Fibroblast of the aortic adventitia (primary cell): Measurements from ENCODE around the gene MYO9B. TPM values are rescaled to one million over a fixed set of nuclear protein-coding genes. Genes with fewer than 3 reads are reported as not detected.

ENCODE experiments used
- DNase-seq: peaks from one replicate; pipeline ENCODE4 v3.0.0-alpha.2; 2010; ENCODE audit warnings: low read depth
- H3K4me3 ChIP-seq: 2 replicates; pipeline ENCODE4 v1.5.1; 2011; ENCODE audit warnings: low read depth, mild to moderate bottlenecking, control low read depth, low read length, moderate library complexity
- CTCF ChIP-seq: IDR thresholded peaks from 2 replicates; pipeline ENCODE4 v1.5.1; 2011; ENCODE audit warnings: mild to moderate bottlenecking, low read length, control low read depth, inconsistent platforms; ENCODE audit not compliant: insufficient read depth
- total RNA-seq: library from RNA; depleted of rRNA; stranded (reverse); fragments of >200 nt; gene quantifications from 2 replicates; pipeline ENCODE4 v1.2.3, GENCODE V29; 2012; ENCODE audit warnings: low replicate concordance

MYO9B gene
- total RNA-seq, 1 donor: 103 TPM

GRCh38 chr19:17124025-17124424 is 48.4 kb downstream of the MYO9B start:
- no peak overlapping the region for H3K4me3 ChIP-seq
- TF ChIP-seq CTCF: no peak
- no peak for DNase-seq

- no peak overlapping the region for H3K4me3 ChIP-seq
- DNase-seq: peak; percentile 56
- TF ChIP-seq CTCF: no peak
Observed at GRCh38 chr19:17125062-17125727, 49.6 kb downstream of the MYO9B start.

GRCh38 chr19:17125728-17126677 is 50.4 kb downstream of the MYO9B start:
- H3K4me3 ChIP-seq: no peak overlapping the region
- no peak for TF ChIP-seq CTCF
- peak; percentile 49 for DNase-seq

- TF ChIP-seq CTCF: no peak
- no peak overlapping the region for H3K4me3 ChIP-seq
- no peak for DNase-seq
Observed at GRCh38 chr19:17127671-17128070, 52.1 kb downstream of the MYO9B start.

GRCh38 chr19:17128403-17128802 is 52.8 kb downstream of the MYO9B start:
- DNase-seq: no peak
- no peak for TF ChIP-seq CTCF
- no peak overlapping the region for H3K4me3 ChIP-seq

GRCh38 chr19:17128820-17129219 is 53.2 kb downstream of the MYO9B start:
- no peak overlapping the region for H3K4me3 ChIP-seq

More at GRCh38 chr19:17128820-17129219, 53.2 kb downstream of the MYO9B start:
- TF ChIP-seq CTCF: no peak
- DNase-seq: no peak
